GM18511 (cell line): ENCODE results near the gene HIGD2A.

Experiments used
- ATAC-seq: cut with Tn5 transposase; IDR thresholded peaks from one replicate; pipeline ENCODE4 v1.9.1; 2021; ENCODE audit warnings: mild to moderate bottlenecking, moderate library complexity; ENCODE audit not compliant: unreplicated experiment

The HIGD2A gene

DNA sequence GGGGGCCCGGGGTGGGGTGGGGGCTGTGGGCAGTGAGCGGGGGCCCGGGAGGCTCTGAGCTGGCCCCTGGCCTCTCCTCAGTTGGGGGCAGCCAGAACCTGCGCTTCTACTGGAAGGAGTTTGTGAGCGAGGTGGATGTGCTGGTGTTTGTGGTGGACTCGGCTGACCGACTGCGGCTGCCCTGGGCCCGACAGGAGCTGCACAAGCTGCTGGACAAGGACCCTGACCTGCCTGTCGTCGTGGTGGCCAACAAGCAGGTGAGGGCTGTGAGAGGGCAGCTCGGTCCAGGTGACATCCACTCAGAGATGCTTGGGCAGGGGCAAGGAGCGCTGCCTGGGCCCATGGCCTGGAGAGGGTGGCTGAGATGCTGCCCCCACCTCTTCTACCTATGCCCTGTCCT lies 19.8 kb upstream of the HIGD2A start:
- ATAC-seq = no peak

DNA sequence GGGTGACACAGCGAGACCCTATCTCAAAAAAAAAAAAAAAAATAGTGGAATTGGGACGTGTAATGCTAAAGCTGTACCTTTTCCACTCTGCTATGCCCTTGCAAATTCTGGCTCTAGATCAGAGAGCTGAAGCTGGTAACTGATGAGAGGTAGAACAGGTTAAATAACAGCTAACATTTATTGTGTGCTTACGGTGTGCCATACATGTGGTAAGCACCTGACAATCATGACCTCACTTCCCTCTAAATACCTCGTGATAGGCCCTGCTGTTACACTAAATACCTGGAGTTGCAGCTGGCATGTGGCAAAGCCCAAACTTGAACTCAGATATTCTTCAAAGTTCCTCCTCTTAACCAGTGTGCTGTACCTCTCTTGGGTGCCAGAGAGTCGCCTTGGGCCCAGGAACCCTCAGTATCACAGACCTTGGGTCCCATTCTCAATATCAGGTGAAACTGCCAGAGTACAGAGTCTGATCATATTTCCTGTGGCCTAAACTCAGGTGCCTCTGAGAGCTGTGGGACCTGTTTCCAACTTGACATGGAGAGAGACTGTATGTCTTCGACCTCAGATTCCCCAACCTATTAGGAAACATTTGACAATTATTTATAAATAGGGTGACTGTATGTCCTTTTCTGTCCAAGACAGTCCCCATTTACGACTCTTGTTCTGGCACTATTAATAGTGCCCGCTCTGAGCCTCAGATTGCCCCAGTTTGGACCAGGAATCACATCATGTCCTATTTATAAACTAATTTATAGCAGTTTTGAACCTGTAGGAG lies 18.4 kb upstream of the HIGD2A start:
- no peak for ATAC-seq

DNA sequence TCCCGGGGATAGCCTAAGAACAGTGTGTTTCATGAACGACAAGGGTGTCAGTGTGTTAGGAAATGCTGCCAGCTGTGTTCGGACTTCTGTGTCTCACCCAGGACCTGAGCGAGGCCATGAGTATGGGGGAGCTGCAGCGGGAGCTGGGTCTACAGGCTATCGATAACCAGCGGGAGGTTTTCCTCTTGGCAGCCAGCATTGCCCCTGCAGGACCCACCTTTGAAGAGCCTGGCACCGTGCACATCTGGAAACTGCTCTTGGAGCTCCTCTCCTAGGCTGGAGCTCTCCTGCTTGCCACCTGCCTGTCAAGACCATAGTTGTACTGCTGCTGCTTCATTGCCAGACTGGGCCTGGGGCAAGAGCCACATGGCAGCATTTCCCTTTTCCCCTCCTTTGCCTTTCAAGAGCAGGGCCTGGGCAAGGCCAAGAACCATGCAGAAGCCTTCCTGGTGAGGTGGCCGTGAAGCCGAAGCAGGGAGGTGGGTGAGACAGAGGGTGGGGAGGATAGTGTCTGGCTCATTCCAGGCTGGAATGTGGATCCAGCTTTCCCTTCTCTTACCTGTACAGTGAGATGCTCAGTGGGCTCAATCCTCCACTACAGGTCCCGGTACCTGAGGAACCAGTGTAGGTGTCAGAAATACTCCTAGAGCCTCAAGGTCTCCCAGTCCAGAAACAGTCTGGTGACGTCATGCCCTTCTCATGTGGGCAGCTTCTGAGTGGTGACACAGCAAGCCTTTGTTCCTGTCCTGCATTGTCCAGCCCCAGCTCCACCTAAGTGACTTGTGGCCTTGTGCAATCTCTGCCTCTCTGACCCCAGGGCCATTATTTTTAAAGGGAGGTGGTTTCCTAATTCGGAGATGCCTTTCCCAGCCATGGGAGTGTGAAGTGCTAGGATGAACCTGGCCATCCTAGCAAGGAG lies 16.7 kb upstream of the HIGD2A start:
- ATAC-seq = no peak

DNA sequence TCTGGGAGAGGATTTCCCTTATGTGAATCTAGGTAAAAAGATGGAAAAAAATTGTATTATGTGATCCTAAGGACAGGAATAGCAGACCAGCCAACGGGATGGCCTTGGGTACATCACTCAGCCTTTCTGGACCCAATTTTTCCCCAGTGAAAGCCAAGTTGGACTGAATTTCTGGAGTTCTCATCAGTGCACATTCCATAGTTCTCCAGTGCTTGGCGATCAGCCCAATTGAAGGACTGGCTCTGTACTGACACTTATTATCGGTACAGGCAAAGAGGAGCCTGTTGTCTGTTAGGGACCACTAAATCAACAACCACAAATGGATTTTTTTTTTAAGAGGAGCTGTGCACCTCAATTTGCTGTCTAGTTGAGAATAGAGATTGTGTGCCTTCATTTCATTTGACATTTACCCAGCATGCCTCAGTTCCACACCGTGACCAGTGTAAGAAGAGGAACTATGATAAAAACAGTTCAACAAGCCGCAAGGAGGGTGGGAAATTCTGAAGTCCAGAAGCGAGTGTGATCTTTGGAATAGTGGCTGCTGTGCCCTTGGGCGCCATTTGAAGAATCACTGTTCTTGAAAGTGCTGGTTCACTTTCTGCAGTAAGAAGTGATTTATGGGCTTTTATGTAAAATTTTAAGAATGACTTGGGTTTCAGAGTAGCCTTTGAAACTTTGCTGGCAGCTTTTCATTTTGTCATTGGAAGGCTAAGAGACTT lies 15.3 kb upstream of the HIGD2A start:
- ATAC-seq = no peak

DNA sequence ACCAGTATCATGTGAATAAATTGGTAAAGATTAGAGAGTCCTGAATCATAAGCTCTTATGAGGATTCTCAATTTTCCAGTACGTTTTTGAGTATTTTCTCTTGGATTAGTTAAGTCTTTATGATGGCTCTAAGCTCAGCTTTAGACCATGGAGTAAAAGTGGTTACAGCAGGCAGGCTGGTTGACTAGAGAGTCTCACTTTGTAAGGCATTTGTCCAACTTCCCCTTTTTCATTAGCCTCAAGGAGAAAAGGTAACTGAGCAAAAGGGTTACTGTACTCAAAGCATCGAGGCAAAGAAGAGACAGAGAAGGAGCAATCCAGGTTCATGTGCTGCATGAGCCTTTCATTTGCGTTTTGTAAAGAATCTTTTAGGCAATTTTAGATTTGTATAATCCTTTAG lies 8.7 kb upstream of the HIGD2A start:
- peak; percentile 50 for ATAC-seq

DNA sequence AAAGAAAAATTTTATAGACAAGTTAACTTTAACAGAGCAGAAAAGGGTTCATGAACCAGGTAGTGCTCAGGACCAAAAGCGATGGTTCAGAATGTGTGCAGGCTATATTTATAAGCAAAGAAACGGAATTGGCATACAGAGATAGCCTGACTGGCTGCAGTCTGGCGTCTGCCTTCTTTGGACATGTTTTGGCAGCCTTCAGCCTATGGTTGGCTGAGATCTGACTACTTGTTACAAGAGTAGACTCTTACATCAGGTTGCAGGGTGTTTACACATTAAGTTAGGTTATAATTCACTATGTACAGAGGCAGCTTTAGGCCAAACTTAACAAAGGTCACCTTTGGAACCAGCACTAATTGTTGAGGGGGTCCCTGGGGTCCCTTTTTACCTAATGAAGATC lies 7.1 kb upstream of the HIGD2A start:
- ATAC-seq = no peak

DNA sequence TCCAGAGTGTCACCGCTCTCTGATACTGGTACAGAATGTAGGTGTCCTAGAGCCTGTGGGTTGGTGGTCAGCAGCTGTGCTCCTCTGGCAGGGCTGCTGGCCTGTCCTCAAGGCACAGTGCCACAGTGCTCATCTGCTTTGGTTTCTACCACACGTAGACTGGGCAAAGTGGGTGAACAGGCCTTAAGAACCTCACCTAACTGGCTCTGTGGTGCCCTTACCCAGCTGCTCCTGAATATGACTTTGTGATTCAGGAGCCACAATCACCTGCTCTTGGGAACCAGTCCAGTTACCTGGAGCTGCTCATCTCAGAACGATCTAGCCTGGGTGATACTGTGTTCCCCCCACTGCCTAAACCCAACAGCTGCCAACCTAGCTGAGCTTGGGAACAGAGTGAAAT lies 6.6 kb upstream of the HIGD2A start:
- ATAC-seq = no peak

DNA sequence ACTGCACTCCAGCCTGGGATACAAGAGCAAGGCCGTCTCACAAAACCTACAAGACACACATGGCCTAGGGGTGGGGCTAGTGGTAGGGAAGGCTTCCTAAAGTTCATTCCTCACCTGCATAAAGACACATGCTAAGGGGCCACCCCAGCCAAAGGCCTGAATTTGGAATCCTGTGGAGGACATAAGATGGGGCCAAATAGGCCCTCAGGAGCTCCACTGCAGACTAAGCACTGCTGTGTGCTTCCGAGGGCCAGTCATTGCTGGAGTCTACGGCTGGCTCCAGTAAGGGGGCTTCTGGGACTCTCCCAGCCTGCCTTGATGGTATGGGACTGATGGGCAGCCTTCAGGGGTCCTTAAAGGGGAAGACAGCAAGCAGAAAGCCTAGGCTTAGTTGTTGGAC lies 5.8 kb upstream of the HIGD2A start:
- no peak for ATAC-seq

DNA sequence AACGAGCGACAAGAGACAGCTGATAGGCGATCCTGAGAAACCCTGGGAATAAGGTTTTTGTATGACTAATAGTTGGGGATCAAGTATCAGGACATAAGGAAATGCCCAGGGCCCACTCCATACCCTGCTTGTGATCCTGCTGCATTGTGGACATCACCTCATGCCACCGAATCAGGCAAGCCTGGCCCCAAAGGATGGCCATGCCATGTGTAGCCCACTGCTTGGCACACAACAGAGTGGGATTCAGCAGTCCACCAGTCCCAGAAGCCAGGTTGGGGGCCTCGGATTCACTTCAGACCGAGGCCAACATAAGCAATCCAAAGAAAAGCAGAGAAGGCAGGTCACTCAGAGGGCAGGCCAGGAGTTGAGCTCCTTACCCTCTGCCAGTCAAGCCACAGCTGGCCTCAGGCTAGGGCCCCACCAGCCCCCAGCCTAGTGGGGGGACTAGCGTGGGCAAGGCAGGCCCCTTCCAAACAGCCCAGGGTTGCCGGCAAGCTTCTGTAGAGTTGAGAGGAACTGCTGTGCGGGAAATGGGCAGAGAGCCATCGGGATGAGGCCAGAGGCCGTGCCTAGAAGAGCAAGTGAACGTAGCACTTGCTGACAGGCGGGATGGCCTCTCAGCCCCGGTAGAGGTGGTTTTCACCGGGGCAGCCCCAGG lies 5.2 kb upstream of the HIGD2A start:
- ATAC-seq = no peak

DNA sequence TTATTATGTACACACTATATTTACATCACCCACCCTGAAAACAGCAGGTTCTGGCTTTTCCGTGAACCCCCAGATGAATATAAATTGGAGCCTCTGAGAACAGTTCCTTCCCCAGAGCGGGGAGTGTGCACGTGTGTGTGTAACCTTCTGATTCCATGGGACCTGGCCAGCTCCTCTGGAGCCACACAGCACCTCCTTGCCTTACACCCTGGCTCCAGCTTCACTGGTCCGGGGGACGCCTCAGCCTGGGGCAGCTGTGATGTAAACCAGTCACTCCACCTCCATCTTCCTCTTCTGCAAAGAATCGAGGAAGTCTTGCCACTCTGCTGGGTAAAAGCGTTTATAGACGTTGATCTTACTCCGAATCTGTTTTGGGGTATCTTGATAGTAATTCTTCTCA lies 4.6 kb upstream of the HIGD2A start:
- ATAC-seq = no peak

DNA sequence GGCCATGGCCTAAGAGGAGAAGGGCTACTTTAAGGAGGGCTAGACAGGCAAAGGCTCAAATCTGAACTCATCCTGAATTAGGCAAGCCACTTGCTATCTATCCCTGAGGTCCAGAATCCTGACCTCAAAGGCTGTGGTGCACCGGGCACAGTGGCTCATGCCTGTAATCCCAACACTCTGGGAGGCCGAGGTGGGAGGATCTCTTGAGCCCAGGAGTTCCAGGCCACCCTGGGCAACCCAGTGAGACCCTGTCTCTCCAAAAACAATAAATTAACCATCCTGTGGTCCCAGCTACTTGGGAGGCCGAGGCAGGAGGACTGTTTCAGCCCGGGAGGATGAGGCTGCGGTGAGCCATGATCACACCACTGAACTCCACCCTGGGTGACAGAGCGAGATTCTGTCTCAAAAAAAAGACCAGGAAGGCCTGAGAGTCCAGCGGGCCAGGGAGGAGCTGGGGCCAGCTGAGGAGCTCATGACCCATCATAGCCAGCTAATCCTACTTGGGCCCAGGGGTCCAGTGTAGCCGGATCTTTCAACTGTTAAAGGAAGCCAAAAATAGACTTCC lies 4.1 kb upstream of the HIGD2A start:
- no peak for ATAC-seq

DNA sequence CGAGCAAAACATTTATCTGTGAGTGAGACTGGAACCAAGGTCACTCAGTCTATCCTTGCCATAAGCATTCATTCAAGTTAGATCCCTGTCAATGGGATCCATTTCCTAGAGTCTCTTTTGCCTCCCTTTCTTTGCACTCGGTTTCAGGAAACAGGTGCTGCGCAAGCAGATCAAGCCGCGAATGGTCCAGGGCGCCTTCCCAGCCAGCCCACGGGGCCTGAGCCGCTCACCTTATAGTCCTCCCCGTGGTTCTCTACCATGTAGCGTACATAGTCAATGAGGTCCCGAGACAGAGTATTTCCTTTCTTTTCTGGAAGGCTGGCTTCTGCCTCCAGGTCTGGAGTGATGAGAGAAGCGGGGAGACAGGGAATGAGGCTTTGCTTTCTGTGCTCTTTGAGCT lies 3.6 kb upstream of the HIGD2A start:
- no peak for ATAC-seq

DNA sequence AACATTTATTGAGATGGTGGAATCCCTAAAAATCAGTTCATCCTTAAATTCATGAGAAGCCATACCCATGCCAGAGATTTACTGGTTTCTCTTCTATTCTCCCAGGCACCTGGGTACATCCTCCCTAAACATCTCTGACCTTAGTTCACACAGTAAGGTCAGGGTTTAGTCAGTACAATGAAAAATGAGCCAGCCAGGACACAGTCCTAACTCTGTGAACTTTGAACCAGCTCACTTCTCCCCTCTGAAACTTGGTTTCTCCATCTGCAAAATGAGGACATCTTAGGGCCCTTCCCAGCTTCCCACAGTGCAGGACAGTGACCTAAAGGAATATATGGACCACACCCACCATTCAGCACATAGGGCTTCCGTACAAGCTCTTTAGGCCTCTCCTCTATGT lies 2.1 kb upstream of the HIGD2A start:
- ATAC-seq = no peak

DNA sequence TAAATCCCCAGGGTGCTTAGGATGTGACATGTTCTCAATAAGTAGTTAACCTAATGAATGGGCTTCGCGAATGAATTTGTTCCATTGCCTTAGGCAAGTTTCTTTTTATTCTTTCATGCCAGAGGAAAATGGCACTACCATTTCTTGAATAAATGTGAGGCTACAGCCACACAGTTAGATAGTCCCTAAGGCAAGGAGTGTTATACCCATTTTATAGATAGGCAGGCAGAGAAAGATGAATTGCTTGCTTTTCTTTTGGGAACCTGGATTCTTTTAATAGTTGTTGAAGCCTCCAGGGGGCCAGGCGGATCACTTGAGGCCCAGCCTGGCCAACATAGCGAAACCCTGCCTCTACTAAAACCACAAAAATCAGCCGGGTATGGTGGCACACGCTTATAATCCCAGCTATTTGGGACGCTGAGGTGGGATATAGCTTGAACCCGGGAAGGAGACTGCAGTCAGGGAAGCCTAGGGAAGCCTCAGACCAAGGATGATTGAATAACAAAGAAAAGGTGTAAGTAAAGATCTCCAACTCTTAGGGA lies 1.1 kb upstream of the HIGD2A start:
- ATAC-seq = no peak

DNA sequence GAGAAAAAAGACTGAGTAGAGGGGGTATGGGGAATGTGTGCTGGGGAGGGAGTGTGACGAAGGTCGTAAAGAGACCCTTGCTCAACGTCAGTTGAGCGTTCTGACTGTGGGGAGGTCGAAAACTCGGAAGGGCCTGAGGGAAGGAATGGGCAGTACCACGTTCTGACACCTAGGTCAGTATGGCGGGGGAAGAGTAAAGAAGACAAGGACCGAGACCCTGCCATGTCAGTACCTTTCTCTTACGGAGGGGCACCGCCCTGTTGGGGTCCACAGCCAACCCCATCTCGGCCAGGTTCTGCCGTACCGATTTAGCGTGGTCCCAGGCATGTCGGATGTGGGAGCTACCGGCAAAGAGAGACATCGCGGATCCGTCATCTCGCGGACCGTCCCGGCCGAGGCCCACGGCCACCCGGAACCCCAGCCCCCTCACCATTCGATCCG lies 528 bp upstream of the HIGD2A start:
- no peak for ATAC-seq

DNA sequence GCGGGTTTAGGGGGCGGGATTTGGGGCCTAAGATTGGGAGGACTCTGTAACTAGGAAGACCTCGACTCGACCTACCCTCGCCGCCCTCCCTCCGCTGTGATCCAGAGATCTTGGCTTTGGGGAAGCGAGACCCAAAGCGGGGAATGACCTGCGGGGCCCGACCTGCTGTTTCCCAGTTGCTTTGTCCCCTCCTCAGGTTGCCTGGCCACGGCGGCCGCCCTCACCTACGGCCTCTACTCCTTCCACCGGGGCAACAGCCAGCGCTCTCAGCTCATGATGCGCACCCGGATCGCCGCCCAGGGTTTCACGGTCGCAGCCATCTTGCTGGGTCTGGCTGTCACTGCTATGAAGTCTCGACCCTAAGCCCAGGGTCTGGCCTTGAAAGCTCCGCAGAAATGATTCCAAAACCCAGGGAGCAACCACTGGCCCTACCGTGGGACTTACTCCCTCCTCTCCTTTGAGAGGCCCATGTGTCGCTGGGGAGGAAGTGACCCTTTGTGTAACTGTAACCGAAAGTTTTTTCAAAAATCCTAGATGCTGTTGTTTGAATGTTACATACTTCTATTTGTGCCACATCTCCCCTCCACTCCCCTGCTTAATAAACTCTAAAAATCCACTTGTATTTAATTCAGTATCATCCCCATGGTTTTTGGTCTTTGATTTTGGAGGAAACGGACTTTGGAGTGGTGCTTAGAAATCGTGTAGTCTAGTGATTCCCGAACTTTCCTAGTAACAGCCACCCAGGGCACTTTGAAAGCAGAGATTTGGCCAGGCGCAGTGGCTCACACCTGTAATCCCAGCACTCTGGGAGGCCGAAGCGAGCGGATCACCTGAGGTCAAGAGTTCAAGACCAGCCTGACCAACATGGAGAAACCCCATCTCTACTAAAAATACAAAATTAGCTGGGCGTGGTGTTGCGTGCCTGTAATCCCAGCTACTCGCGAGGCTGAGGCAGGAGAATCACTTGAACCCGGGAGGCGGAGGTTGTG lies 878 bp downstream of the HIGD2A start:
- ATAC-seq = peak; percentile 46

DNA sequence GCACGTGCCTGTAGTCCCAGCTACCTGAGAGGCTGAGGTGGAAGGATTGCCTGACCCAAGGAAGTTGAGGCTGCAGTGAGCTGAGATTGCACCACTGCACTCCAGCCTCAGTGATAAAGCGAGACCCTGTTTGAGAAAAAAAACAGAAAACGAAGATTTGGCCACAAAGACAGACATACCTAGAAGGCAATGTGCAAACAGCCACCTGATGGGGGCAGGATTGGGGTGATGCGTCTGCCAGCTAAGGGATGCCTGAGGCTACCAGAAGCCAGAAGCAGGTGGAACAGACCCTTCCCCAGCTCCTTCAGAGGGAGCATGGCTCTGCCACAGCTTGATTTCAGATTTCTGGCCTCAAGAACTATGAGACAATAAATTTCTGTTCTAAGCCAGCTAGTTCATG lies 2.9 kb downstream of the HIGD2A start:
- no peak for ATAC-seq

DNA sequence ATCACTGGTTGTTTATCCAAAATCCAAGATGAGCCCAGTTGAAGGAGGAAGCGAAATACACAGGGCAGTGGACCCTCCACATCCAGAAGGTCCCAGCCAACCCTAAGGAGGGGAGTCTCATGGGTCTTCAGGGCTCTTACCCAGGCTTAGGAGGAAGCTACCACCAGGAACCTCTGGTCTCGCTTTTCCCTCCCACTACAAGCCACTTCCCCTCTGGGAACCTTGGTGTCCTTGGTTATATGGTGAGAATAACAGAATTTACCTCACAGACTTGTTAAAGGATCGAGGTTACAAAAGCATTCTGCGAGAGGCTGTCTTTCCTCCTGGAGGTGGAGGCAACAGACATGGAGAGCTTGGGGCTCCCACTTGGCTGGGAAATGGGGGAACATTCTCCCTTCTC lies 3.4 kb downstream of the HIGD2A start:
- no peak for ATAC-seq

DNA sequence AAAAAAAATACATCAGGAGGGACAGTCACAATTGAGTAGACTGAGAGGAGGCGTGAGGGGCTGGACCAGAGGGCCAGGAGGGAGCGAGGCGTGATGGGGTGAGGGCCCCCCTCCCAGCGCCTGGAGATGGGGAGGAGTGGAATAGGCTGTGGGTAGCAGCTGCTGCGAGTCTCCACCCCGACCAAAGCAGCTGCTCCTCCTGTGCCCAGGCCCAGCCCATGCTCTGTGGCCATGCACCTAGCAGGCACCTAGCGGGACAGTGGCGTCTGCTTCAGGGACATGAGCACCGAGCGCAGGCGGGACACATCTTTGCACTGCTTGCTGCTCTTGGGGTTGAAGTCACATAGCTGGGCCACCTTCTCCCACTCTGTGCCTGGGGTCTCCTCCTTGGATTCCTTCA lies 4.0 kb downstream of the HIGD2A start:
- no peak for ATAC-seq
